Right cardiac atrium (tissue), 5 donors: ENCODE measurements around the gene ATP2C1. TPM values are rescaled to one million over a fixed set of nuclear protein-coding genes. Genes with fewer than 3 reads are reported as not detected.

Experiments used
- ATAC-seq, 2 donors: fragments of 200-7000 bp; cut with Tn5 transposase; one replicate each; pipeline versions ENCODE4 v1.8.0 to v1.9.1; 2020; ENCODE audit warnings: moderate library complexity in 2 of 2, mild to moderate bottlenecking in 1 of 2
- DNase-seq, 3 donors: peaks; one replicate each; pipeline ENCODE4 v3.0.0-alpha.2; 2020
- H3K27ac ChIP-seq: one replicate; pipeline ENCODE4 v1.5.1; 2013; ENCODE audit warnings: mild to moderate bottlenecking, low read length, control low read depth, moderate library complexity
- H3K27me3 ChIP-seq: one replicate; pipeline ENCODE4 v1.6.1; 2013; ENCODE audit not compliant: control insufficient read depth, insufficient read depth
- H3K4me1 ChIP-seq: one replicate; pipeline ENCODE4 v1.6.1; 2013; ENCODE audit warnings: low read length; ENCODE audit not compliant: control insufficient read depth, insufficient read depth
- H3K4me3 ChIP-seq: one replicate; pipeline ENCODE4 v1.5.1; 2013; ENCODE audit warnings: low read length, control low read depth
- H3K9me3 ChIP-seq: one replicate; pipeline ENCODE4 v1.6.1; 2013; ENCODE audit warnings: low read length; ENCODE audit not compliant: control insufficient read depth
- WGBS: extraction: QIAGEN DNeasy Blood & Tissue Kit; methylation state at CpG from one replicate; pipeline ENCODE4 v1.1.7; 2013; 5-methylcytosine and 5-hydroxymethylcytosine counted together
- intact Hi-C, 4 donors: fragments of 100-400 bp; cut with DNase I; formaldehyde crosslinking; loops; one replicate each; pipeline versions ENCODE4 v1.11.0 to v1.14.0; 2022 to 2023
- polyA plus RNA-seq: library from polyadenylated mRNA; stranded (reverse); fragments of 200-250 nt; gene quantifications from one replicate; pipeline ENCODE4 v1.2.3, GENCODE V29; 2013
- total RNA-seq, 4 donors: library from RNA; stranded (reverse); fragmentation: NEBNext Ultra II Directional; extraction: Animal tissue kit (Norgen Biotek cat#: 25700); gene quantifications; one replicate each; pipeline ENCODE4 v1.2.1, GENCODE V29; 2021
- donor health status: healthy with polysubstance abuse.
- donor health status: DM: no; HTN: yes; CAD: no.
- donor health status: DM: no; HTN: no; CAD: no.
- donor health status: DM: no; HTN: yes; CAD: no; lungs with severe emphysema.
- donor health status: DM: yes; HTN: yes; CAD: no.

Gene ATP2C1
- total and polyA plus RNA-seq, 5 donors, result 33.3 to 59.8 (median 56.6) TPM

DNA sequence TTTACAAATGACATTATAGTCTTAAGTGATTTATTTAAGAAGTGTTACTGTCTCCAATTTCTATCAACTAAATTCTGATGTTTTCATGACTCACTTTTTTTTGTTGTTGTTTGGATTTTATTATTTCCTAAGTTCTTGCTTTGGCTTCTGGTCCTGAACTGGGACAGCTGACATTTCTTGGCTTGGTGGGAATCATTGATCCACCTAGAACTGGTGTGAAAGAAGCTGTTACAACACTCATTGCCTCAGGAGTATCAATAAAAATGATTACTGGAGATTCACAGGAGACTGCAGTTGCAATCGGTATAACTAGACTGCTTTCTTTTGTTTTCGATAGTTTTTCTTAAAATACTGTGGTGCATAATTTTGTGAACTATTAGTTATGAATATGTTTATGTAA, 85.2 kb downstream of the ATP2C1 start:
- no peak for ATAC-seq
- DNase-seq, result no peak
- intact Hi-C loops, result no loop called here

DNA sequence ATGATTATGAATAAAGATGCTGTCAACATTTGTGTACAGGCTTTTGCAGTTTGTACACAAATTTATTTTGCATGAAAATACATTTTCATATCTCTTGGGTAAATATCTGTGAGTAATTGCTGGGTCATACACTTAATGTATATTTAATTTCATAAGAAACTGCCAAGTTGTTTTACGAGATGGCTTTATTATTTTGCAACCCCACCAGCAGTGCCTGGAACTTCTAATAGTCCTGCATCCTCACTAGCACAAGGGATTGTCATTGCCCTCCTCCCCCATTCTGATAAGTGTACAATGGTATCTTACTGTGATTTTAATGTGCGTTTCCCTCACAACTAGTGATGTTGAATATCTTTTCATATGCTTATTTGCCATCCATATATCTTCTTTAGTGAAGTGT, 87.6 kb downstream of the ATP2C1 start:
- Histone ChIP-seq H3K27me3 (no peaks in the 10 kb centered on the region), H3K9me3 (no peaks in the 10 kb centered on the region), H3K4me1 (no peaks in the 10 kb centered on the region), H3K4me3 (no peak overlapping the region), H3K27ac (no peak overlapping the region)
- DNase-seq (no peak), ATAC-seq (no peak)
- 86% methylated on average over 2 of the region's 2 CpGs for WGBS
- intact Hi-C loops, result no loop called here

More for the DNA sequence above, 85.2 kb downstream of the ATP2C1 start:
- Histone ChIP-seq H3K27ac (no peak overlapping the region), H3K27me3 (no peaks in the 10 kb centered on the region), H3K4me1 (no peaks in the 10 kb centered on the region), H3K9me3 (no peaks in the 10 kb centered on the region), H3K4me3 (no peak overlapping the region)
- WGBS, result 96% methylated on average over 2 of the region's 2 CpGs

DNA sequence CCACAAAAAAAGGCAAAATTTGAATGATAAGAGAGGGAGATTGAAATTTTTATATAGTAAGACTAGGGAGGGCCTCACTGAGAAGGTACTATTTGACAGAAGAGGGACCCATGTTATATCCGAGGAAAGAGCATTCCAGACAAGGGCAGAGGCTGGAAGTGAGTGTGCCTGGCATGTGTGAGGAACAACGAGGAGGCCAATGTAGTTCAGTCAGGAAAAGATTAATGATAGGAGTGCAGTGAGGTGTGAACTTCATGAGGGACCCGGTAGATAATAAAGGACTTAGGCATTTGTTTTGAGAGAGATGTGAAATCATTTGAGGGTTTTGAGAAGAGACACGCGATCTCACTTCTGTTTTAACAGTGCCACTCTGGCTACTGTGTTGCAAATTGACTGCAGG, 96.4 kb downstream of the ATP2C1 start:
- no peak for ATAC-seq
- 58% methylated on average over 5 of the region's 5 CpGs for WGBS

DNA sequence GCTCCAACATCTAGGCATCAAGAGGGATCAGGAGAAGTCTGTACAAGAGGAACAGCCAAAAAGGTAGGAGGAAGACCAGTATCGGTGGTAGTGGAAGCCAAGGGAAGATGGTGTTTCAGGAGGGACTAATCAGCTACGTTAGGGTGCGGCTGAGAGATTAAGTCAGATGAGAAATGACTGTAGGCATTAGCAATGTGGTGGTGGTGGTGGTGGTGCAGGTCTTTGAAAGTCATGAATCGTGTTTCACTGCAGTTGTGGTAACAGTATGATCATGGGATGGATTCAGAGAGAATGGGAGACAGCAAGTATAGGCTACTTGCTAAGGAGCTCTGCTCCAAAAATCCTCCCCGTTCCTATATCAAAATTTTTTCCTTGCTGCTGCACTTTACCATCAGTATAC, 97.2 kb downstream of the ATP2C1 start:
- no peaks in the 10 kb centered on the region for H3K27me3 ChIP-seq
- DNase-seq (no peak), ATAC-seq (no peak)
- H3K4me1 ChIP-seq, result no peaks in the 10 kb centered on the region
- no peak overlapping the region for H3K27ac ChIP-seq
- no peaks in the 10 kb centered on the region for H3K9me3 ChIP-seq
- intact Hi-C loops, result no loop called here
- H3K4me3 ChIP-seq, result no peak overlapping the region
- 97% methylated on average over 5 of the region's 5 CpGs for WGBS

More for the DNA sequence above, 96.4 kb downstream of the ATP2C1 start:
- no peak for DNase-seq
- H3K4me3 ChIP-seq, result no peak overlapping the region
- H3K27ac ChIP-seq, result no peak overlapping the region
- H3K4me1 ChIP-seq, result no peaks in the 10 kb centered on the region
- intact Hi-C loops, result no loop called here
- no peaks in the 10 kb centered on the region for H3K9me3 ChIP-seq
- H3K27me3 ChIP-seq, result no peaks in the 10 kb centered on the region

DNA sequence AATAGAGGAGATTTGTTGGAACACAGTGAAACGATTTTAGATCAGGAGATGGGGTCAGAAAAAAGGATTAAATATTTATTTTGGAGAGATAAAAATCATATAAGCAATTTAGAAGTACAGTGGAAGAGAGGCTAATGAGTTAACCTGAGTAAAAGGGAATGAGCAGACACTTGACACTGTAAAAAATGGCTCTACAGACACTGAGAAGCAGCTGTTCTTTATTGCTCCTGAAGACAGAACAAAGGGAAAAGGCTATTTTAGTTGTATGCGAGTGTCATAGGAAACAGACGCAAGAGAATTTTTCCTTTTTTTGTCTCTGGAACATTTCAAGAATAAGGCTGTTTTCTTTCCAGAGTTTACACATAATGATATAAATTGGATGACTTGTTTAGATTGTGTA, 98.5 kb downstream of the ATP2C1 start:
- Histone ChIP-seq H3K4me1 (no peaks in the 10 kb centered on the region), H3K4me3 (no peak overlapping the region), H3K9me3 (no peaks in the 10 kb centered on the region), H3K27ac (no peak overlapping the region), H3K27me3 (no peaks in the 10 kb centered on the region)
- ATAC-seq (no peak), DNase-seq (no peak)
- intact Hi-C loops, result no loop called here
- 87% methylated on average over 3 of the region's 3 CpGs for WGBS

DNA sequence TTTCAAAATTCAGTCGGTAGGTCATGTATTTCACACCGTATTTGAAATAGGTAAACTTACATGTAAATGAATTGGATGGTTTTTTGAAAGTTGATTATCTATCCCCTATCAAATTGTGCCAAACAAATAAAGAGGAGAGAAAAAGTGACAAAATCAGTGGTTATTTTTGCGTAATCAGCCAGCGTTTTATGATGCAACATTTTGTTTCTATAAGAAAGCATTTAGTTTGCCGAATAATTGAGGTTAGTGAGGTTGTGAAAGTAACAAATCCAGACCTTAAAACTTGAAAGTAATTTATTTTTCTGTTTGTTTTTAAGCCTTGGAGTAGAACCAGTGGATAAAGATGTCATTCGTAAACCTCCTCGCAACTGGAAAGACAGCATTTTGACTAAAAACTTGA, 103.4 kb downstream of the ATP2C1 start:
- no peaks in the 10 kb centered on the region for H3K27me3 ChIP-seq
- no peaks in the 10 kb centered on the region for H3K4me1 ChIP-seq
- ATAC-seq (no peak), DNase-seq (no peak)
- H3K9me3 ChIP-seq, result no peaks in the 10 kb centered on the region
- WGBS, result 92% methylated on average over 7 of the region's 7 CpGs
- intact Hi-C loops, result no loop called here
- no peak overlapping the region for H3K4me3 ChIP-seq
- H3K27ac ChIP-seq, result no peak overlapping the region

DNA sequence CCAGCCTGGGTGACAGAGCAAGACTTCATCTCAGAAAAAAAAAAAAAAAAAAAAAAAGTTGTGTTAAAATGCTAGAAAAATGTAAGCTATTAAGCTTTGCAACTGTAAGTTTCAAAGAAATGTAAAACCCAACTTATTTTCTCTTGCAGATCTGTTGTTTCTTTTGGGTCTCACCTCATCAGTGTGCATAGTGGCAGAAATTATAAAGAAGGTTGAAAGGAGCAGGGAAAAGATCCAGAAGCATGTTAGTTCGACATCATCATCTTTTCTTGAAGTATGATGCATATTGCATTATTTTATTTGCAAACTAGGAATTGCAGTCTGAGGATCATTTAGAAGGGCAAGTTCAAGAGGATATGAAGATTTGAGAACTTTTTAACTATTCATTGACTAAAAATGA, 107.2 kb downstream of the ATP2C1 start:
- no peaks in the 10 kb centered on the region for H3K4me1 ChIP-seq
- H3K9me3 ChIP-seq, result no peaks in the 10 kb centered on the region
- no peak overlapping the region for H3K4me3 ChIP-seq
- no peaks in the 10 kb centered on the region for H3K27me3 ChIP-seq
- DNase-seq, result no peak
- no peak overlapping the region for H3K27ac ChIP-seq
- intact Hi-C loops, result no loop called here
- no peak for ATAC-seq
- WGBS, result 79% methylated on average over 1 of the region's 1 CpG

DNA sequence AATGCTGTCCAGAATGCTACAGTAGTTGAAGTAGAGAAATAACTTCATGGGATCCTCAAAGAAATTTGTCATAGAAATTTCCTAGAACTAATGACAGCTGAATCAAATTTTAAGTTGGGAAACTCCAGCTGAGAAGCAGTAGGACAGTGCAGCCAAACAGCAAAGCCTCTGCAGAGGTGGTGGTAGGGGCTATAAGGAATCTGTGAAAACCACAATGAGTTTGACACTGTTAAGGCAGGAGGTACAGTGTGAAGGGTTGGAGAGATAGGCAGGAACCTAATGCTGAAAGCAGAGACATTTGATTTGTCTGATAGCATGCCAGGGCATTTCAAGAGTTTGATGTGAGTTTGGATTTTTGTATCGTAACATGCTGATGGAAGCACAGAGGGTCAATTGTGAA, 110.7 kb downstream of the ATP2C1 start:
- WGBS, result 91% methylated on average over 1 of the region's 1 CpG

DNA sequence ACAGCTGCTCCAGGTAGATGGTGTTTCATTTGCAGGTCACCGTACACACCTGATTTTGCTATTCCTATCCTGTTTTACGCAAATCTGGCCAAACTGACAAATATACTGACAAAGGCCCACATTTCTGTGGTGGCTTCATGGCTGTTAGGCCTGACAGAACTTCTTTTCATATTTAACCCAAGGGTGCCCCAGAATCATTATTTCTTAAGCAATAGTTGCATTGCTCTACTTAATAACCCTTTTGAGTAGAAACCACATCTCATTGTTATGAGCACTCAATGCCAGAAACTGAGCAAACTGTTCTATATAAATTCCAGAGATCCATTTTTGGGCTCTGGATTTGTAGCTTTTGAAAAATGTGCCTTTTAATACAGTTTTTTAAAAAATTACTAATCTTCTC, 113.4 kb downstream of the ATP2C1 start:
- H3K9me3 ChIP-seq, result no peaks in the 10 kb centered on the region
- WGBS, result 95% methylated on average over 2 of the region's 2 CpGs
- DNase-seq (no peak), ATAC-seq (no peak)
- intact Hi-C loops, result no loop called here
- H3K4me3 ChIP-seq, result no peak overlapping the region
- H3K4me1 ChIP-seq, result no peaks in the 10 kb centered on the region
- no peak overlapping the region for H3K27ac ChIP-seq
- H3K27me3 ChIP-seq, result no peaks in the 10 kb centered on the region

More for the DNA sequence above, 110.7 kb downstream of the ATP2C1 start:
- ATAC-seq, result no peak
- Histone ChIP-seq H3K27ac (no peak overlapping the region), H3K27me3 (no peaks in the 10 kb centered on the region), H3K9me3 (no peaks in the 10 kb centered on the region), H3K4me3 (no peak overlapping the region), H3K4me1 (no peaks in the 10 kb centered on the region)
- DNase-seq, result no peak
- intact Hi-C loops, result no loop called here

DNA sequence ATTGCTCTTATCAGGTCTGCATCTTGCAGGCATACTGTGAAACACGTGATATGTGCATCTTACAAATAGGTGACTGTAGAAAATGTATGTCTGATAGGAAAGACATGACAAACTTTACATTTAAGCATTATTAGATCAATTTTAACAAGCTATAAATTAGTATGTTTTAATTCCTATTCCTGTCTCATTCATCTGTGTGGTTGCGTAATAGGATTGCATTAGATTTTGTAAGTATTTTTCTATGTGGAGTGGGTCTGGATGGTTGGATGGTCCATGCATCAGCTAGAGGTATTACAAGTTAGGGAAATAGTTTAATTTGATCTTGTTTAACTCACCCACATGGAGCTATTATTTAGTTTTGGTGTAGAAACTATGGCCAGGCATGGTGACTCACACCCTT, 113.9 kb downstream of the ATP2C1 start:
- Histone ChIP-seq H3K4me1 (no peaks in the 10 kb centered on the region), H3K4me3 (no peak overlapping the region), H3K9me3 (no peaks in the 10 kb centered on the region), H3K27me3 (no peaks in the 10 kb centered on the region), H3K27ac (no peak overlapping the region)
- intact Hi-C loops, result no loop called here
- WGBS, result 96% methylated on average over 2 of the region's 2 CpGs
- DNase-seq, result no peak
- ATAC-seq, result no peak

DNA sequence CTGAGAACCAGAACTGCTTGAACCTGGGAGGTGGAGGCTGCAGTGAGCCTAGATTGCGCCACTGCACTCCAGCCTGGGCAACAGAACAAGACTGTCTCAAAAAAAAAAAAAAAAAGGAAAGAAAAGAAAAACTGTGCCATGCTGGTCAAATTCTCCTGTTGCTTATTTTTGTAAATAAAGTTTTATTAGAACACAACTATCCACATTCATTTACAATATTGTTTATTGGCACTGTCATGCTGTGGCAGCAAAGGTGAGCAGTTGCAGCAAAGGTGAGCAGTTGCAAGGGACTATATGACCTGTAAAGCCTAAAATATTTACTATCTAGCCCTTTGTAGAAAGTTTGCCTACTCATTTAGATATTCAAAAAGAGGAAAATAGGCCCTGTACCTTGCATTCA, 114.4 kb downstream of the ATP2C1 start:
- no peak for ATAC-seq
- intact Hi-C loops, result no loop called here
- no peak overlapping the region for H3K27ac ChIP-seq
- WGBS, result 100% methylated on average over 1 of the region's 1 CpG
- H3K27me3 ChIP-seq, result no peaks in the 10 kb centered on the region
- H3K4me1 ChIP-seq, result no peaks in the 10 kb centered on the region
- no peak overlapping the region for H3K4me3 ChIP-seq
- H3K9me3 ChIP-seq, result no peaks in the 10 kb centered on the region
- no peak for DNase-seq

DNA sequence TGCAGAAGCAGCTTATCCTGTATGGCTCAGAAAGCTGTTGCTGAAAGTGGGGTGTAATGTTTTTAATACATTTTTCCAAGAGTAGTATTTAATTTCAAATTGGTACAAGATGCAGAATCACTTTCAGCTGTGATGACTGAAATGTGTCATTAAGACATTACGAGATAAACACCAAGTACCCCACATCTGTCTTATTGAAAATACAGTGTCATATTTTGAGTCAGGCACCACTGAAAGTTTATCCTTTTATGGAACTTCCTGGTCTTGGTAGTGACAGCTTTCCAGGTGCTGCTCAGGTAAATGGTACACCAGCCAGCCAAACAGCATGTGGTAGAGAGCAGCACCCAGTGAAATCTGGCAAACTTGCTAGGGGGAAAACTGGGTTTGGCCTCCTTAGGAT, 115.8 kb downstream of the ATP2C1 start:
- no peak for DNase-seq
- Histone ChIP-seq H3K4me1 (peaks cover 1% of the 10 kb centered on the region), H3K9me3 (no peaks in the 10 kb centered on the region), H3K27ac (no peak overlapping the region), H3K4me3 (no peak overlapping the region), H3K27me3 (no peaks in the 10 kb centered on the region)
- WGBS, result 99% methylated on average over 1 of the region's 1 CpG
- no peak for ATAC-seq
- intact Hi-C loops, result no loop called here
